SK-N-MC (cell line): ENCODE measurements around the gene BSN.

Experiments used
- EZH2 ChIP-seq: fragments of 200-600 bp; sonication (generic); IDR thresholded peaks from one replicate; pipeline ENCODE4 v1.6.1; 2017; ENCODE audit warnings: antibody characterized with exemption
- FOXP2 ChIP-seq: optimal IDR thresholded peaks from 2 replicates; pipeline ENCODE3; 2011; ENCODE audit warnings: mild to moderate bottlenecking, moderate library complexity; ENCODE audit not compliant: insufficient read depth; ENCODE audit errors: extremely low read length, control extremely low read depth
- POLR2AphosphoS5 ChIP-seq: IDR thresholded peaks from 2 replicates; pipeline ENCODE4 v1.6.1; 2012; ENCODE audit warnings: mild to moderate bottlenecking, low read depth, low read length, borderline replicate concordance

DNA sequence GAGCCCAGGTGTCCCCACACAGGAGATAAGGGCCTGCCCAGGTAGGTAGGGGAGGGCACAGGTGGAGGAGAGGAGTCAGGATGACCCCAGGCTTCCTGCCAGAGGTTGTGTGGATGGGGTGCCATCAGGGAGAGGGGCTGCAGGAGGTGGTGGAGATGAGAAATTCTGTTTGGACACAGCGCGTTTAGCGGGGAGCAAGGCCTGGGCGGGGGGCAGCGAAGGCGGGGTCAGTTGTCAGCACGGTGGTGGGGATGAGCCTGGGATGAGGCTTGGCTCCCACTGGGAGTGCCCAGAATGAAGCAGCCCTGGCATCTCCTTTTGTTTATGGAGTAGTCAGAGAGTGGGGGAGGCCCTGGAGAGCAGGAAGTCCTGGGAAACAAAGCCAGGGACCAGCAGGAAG lies 149.7 kb downstream of the BSN start:
- TF ChIP-seq POLR2AphosphoS5 (no peak), EZH2 (no peak), FOXP2 (no peak)
